Ovary (tissue), 9 donors: ENCODE results near the gene PUSL1. TPM values are rescaled to one million over a fixed set of nuclear protein-coding genes. Genes with fewer than 3 reads are reported as not detected.

ENCODE experiments used
- DNase-seq, 5 donors: peaks; one replicate each; pipeline ENCODE4 v3.0.0-alpha.2; 2019 to 2020
- H3K27ac ChIP-seq, 2 donors: fragments of 200-600 bp; one replicate each; pipeline versions ENCODE4 v1.5.1 to v1.8.0; 2019 to 2022
- H3K27me3 ChIP-seq: fragments of 200-600 bp; one replicate; pipeline ENCODE4 v1.8.0; 2022
- H3K36me3 ChIP-seq: fragments of 200-600 bp; sonication (generic); one replicate; pipeline ENCODE4 v1.5.1; 2019
- H3K4me1 ChIP-seq: one replicate; pipeline ENCODE4 v1.8.1; 2013; ENCODE audit warnings: mild to moderate bottlenecking, moderate library complexity; ENCODE audit not compliant: insufficient read depth
- H3K4me3 ChIP-seq: fragments of 200-600 bp; sonication (generic); one replicate; pipeline ENCODE4 v1.5.1; 2017
- H3K9me3 ChIP-seq, 2 donors: fragments of 200-600 bp in 1 of 2; sonication (generic) in 1 of 2; one replicate each; pipeline versions ENCODE4 v1.5.1 to v1.8.1; 2013 to 2019; ENCODE audit warnings: mild to moderate bottlenecking in 1 of 2, moderate library complexity in 1 of 2
- CTCF ChIP-seq, 3 donors: fragments of 450-650 bp in 2 of 3; fragments of 200-600 bp in 1 of 3; IDR thresholded peaks; one replicate each; pipeline versions ENCODE4 v1.5.1 to v1.8.0; 2016 to 2022; ENCODE audit warnings: antibody characterized with exemption in 3 of 3, mild to moderate bottlenecking in 1 of 3
- EP300 ChIP-seq: sonication (generic); formaldehyde crosslinking; IDR thresholded peaks from one replicate; pipeline ENCODE4 v1.6.1; 2017; ENCODE audit warnings: antibody characterized with exemption
- POLR2A ChIP-seq: fragments of 450-650 bp; IDR thresholded peaks from one replicate; pipeline ENCODE4 v1.6.1; 2017; ENCODE audit warnings: antibody characterized with exemption, mild to moderate bottlenecking, moderate library complexity
- WGBS, 3 donors: extraction: QIAGEN DNeasy Blood & Tissue Kit in 1 of 3; methylation state at CpG; one replicate each; pipeline versions ENCODE4 v1.1.5 to v1.1.7; 2013 to 2017; 5-methylcytosine and 5-hydroxymethylcytosine counted together
- intact Hi-C, 4 donors: fragments of 100-400 bp; cut with DNase I; formaldehyde crosslinking; loops; one replicate each; pipeline versions ENCODE4 v1.11.0 to v1.15.1; 2022 to 2023
- polyA plus RNA-seq, 2 donors: library from polyadenylated mRNA; stranded (reverse); fragments of 200-250 nt in 1 of 2; fragments of 350-450 nt in 1 of 2; fragmentation: Illumina TruSeq in 1 of 2; extraction: RNeasy Lipid Tissue Mini Kit (QIAGEN cat#74804) in 1 of 2; gene quantifications; one replicate each; pipeline ENCODE4 v1.2.3, GENCODE V29; 2013 to 2014
- total RNA-seq, 7 donors: library from RNA; depleted of rRNA in 2 of 7; stranded (reverse); fragments of >200 nt in 2 of 7; fragmentation: NEBNext Ultra II Directional in 3 of 7; extraction: Animal tissue kit (Norgen Biotek cat#: 25700) in 3 of 7; gene quantifications; one replicate each; pipeline versions ENCODE4 v1.1.0 to v1.2.4, GENCODE V29; 2016 to 2023
- donor health status: DM: no; HTN: no; CAD: no; lungs with moderate emphysema.
- donor health status: DM: no; HTN: no; CAD: no.
- donor health status: Bipolar disorder and iron deficiency.
- donor health status: DM: yes; HTN: yes; CAD: no.
- donor health status: DM: no; HTN: no; CAD: no.
- donor health status: DM: yes; HTN: yes; CAD: no.

PUSL1 gene
- total and polyA plus RNA-seq, 9 donors: 0.18 to 27.6 (median 20.8) TPM

DNA sequence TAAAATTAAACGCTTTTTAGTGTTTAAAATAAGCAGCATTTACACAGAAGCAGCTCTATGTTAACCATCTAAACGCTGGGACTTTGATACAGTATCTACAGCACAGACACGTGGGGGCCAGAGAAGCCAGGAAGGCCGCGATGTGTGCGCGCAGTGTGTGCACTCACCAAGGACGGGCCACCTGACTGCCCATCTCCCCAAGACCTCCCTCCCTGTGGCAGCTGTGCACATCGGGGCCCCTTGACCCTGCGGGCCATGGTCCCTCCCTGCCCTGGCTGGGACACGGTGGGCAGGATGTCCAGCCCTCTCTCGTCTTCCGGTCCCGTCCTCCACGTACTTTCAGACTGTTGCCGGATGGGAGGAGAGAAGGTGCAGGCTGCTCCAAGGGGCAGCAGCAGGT is 26.9 kb downstream of the PUSL1 start:
- no peaks in the 10 kb centered on the region for H3K36me3 ChIP-seq
- DNase-seq: no peak
- no peaks in the 10 kb centered on the region for H3K4me1 ChIP-seq
- 62 to 65% (median 64%) methylated on average over 16 of the region's 16 CpGs for WGBS, 3 donors
- H3K27ac ChIP-seq: no peak overlapping the region
- H3K4me3 ChIP-seq: no peak overlapping the region
- H3K27me3 ChIP-seq: no peaks in the 10 kb centered on the region
- H3K9me3 ChIP-seq: no peaks in the 10 kb centered on the region
- TF ChIP-seq CTCF (IDR thresholded peaks at IDR 0.05) (no peak), POLR2A (no peak), EP300 (no peak)
- intact Hi-C loops: no loop called here

DNA sequence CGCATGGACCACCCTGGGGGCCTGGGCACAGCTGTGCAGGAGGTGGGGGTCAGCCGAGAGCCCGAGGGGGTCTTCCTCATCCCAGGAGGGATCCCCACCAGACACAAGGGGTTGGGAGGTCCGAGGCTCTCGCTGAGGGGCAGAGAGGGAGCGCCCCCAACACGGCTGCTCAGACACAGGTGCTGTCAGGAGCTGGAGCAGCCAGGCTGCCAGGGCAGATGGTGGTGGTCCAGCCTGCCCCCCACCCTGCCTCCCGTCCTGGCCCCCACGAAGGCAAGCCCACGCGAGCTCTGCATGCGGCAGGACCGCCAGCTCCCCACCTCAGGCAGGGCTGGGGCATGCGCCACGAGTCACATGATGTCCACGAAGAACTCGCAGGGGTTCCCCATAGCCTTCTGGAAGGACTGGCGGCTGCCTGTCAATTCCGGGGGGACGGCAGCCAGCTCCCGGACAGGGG is 27.4 kb downstream of the PUSL1 start:
- H3K4me3 ChIP-seq: no peak overlapping the region
- no peaks in the 10 kb centered on the region for H3K4me1 ChIP-seq
- intact Hi-C loops: no loop called here
- no peaks in the 10 kb centered on the region for H3K27me3 ChIP-seq
- no peaks in the 10 kb centered on the region for H3K9me3 ChIP-seq
- TF ChIP-seq EP300 (no peak), POLR2A (no peak), CTCF (IDR thresholded peaks at IDR 0.05) (no peak)
- no peak for DNase-seq
- H3K27ac ChIP-seq: no peak overlapping the region
- H3K36me3 ChIP-seq: no peaks in the 10 kb centered on the region
- 81 to 90% (median 83%) methylated on average over 15 to 21 of the region's 21 CpGs for WGBS, 3 donors

GRCh38 chr1:1336446-1336845 is 28.0 kb downstream of the PUSL1 start:
- Histone ChIP-seq H3K27ac (no peak overlapping the region), H3K9me3 (no peaks in the 10 kb centered on the region), H3K4me3 (no peak overlapping the region), H3K4me1 (no peaks in the 10 kb centered on the region), H3K36me3 (no peaks in the 10 kb centered on the region), H3K27me3 (no peaks in the 10 kb centered on the region)
- intact Hi-C loops: no loop called here
- DNase-seq: no peak
- WGBS, 3 donors: 88 to 90% (median 89%) methylated on average over 21 to 26 of the region's 26 CpGs
- no peak for TF ChIP-seq CTCF (IDR thresholded peaks at IDR 0.05)
- no peak for TF ChIP-seq EP300
- no peak for TF ChIP-seq POLR2A

- no peaks in the 10 kb centered on the region for H3K9me3 ChIP-seq
- intact Hi-C loops: no loop called here
- TF ChIP-seq EP300 (no peak), CTCF (IDR thresholded peaks at IDR 0.05) (no peak), POLR2A (no peak)
- 94 to 96% (median 95%) methylated on average over 32 of the region's 32 CpGs for WGBS, 3 donors
- DNase-seq: no peak
- no peaks in the 10 kb centered on the region for H3K27me3 ChIP-seq
- H3K4me1 ChIP-seq: no peaks in the 10 kb centered on the region
- H3K27ac ChIP-seq: no peak overlapping the region
- H3K36me3 ChIP-seq: no peaks in the 10 kb centered on the region
- H3K4me3 ChIP-seq: no peak overlapping the region
Measured at GRCh38 chr1:1336931-1337792, 28.8 kb downstream of the PUSL1 start.
